ENCODE measurements around the gene IL4. TPM values are rescaled to one million over a fixed set of nuclear protein-coding genes. Genes with fewer than 3 reads are reported as not detected.
A peak's percentile ranks its signal among the peaks of the same experiment; 100 is the strongest.

The IL4 gene
- total RNA-seq, 1 donor from 2014 or later = not detected

GRCh38 chr5:132641241-132641723 lies 32.5 kb upstream of the IL4 start:
- H3K4me1 Mint-ChIP-seq (ENCODE audit: low read depth, unreplicated experiment) = peaks cover 1% of the 10 kb centered on the region
- H4K20me1 ChIP-seq (ENCODE audit: insufficient read depth, low read length) = no peaks in the 10 kb centered on the region
- H3K27me3 Mint-ChIP-seq (ENCODE audit: low read depth, unreplicated experiment) = no peaks in the 10 kb centered on the region
- no peak overlapping the region for H3K9ac ChIP-seq (ENCODE audit: low read length)
- no peak for TF ChIP-seq EZH2 (IDR thresholded peaks at IDR 0.05; ENCODE audit: insufficient read depth, low read length)
- no peak for TF ChIP-seq CTCF (IDR thresholded peaks at IDR 0.05; ENCODE audit: insufficient read depth, low read depth, low read length)
- no peak overlapping the region for H3K4me3 ChIP-seq (ENCODE audit: insufficient read depth, low read depth, low read length)
- H3K36me3 ChIP-seq (ENCODE audit: insufficient read depth, low read length) = peaks cover 16% of the 10 kb centered on the region
- no peak for DNase-seq (ENCODE audit: low read depth)
- H3K9me3 Mint-ChIP-seq (ENCODE audit: unreplicated experiment) = no peaks in the 10 kb centered on the region
- H3K36me3 Mint-ChIP-seq (ENCODE audit: low read depth, unreplicated experiment) = peaks cover 18% of the 10 kb centered on the region
- H3K4me1 ChIP-seq (ENCODE audit: insufficient read depth, low read length) = no peaks in the 10 kb centered on the region
- H2AFZ ChIP-seq (ENCODE audit: low read depth, low read length) = no peak overlapping the region
- H3K79me2 ChIP-seq (ENCODE audit: insufficient read depth, low read length) = no peaks in the 10 kb centered on the region
- H3K9me3 ChIP-seq (ENCODE audit: insufficient read depth, low read depth, low read length) = no peaks in the 10 kb centered on the region
- H3K27ac ChIP-seq (ENCODE audit: low read depth, low read length) = no peak overlapping the region
- no peak for FAIRE-seq
- H3K27ac Mint-ChIP-seq (ENCODE audit: unreplicated experiment) = peak overlapping the region; percentile 18
- no peak overlapping the region for H3K4me2 ChIP-seq (ENCODE audit: low read length)
- H3K4me3 Mint-ChIP-seq (ENCODE audit: unreplicated experiment) = no peak overlapping the region
- no peaks in the 10 kb centered on the region for H3K27me3 ChIP-seq (ENCODE audit: insufficient read depth, low read length)

GRCh38 chr5:132641841-132642240 lies 31.9 kb upstream of the IL4 start:
- H3K27ac Mint-ChIP-seq (ENCODE audit: unreplicated experiment) = no peak overlapping the region
- FAIRE-seq = no peak
- Histone ChIP-seq H3K79me2 (ENCODE audit: insufficient read depth, low read length) (no peaks in the 10 kb centered on the region), H4K20me1 (ENCODE audit: insufficient read depth, low read length) (no peaks in the 10 kb centered on the region), H3K4me1 (ENCODE audit: insufficient read depth, low read length) (no peaks in the 10 kb centered on the region), H3K9me3 (ENCODE audit: insufficient read depth, low read depth, low read length) (no peaks in the 10 kb centered on the region), H3K27ac (ENCODE audit: low read depth, low read length) (no peak overlapping the region), H3K36me3 (ENCODE audit: insufficient read depth, low read length) (peaks cover 16% of the 10 kb centered on the region), H3K9ac (ENCODE audit: low read length) (no peak overlapping the region), H3K4me2 (ENCODE audit: low read length) (no peak overlapping the region), H3K27me3 (ENCODE audit: insufficient read depth, low read length) (no peaks in the 10 kb centered on the region), H3K4me3 (ENCODE audit: insufficient read depth, low read depth, low read length) (no peak overlapping the region), H2AFZ (ENCODE audit: low read depth, low read length) (no peak overlapping the region)
- no peaks in the 10 kb centered on the region for H3K9me3 Mint-ChIP-seq (ENCODE audit: unreplicated experiment)
- H3K36me3 Mint-ChIP-seq (ENCODE audit: low read depth, unreplicated experiment) = peaks cover 18% of the 10 kb centered on the region
- no peak overlapping the region for H3K4me3 Mint-ChIP-seq (ENCODE audit: unreplicated experiment)
- DNase-seq (ENCODE audit: low read depth) = no peak
- TF ChIP-seq CTCF (IDR thresholded peaks at IDR 0.05; ENCODE audit: insufficient read depth, low read depth, low read length) (no peak), EZH2 (IDR thresholded peaks at IDR 0.05; ENCODE audit: insufficient read depth, low read length) (no peak)
- H3K27me3 Mint-ChIP-seq (ENCODE audit: low read depth, unreplicated experiment) = no peaks in the 10 kb centered on the region
- peaks cover 1% of the 10 kb centered on the region for H3K4me1 Mint-ChIP-seq (ENCODE audit: low read depth, unreplicated experiment)

DNA sequence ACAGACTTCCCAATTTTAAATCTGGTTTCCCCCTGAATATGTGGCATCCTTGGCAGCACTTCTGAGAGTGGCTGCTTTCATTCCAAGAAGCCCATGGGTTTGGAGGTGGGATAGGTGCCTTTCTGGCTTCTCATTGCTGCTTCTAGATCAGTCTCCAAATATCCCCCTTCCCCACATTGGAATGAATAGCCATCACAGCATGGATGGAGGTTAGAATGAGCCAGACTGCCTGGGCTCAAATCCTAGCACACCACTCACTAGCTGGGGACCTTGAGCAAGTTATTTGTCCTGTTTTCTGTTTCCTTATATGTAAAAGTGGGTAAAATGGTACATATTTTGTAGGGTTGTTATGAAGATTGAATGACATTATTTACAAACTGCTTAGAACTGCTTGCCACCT lies 29.6 kb upstream of the IL4 start:
- H3K4me3 Mint-ChIP-seq (ENCODE audit: unreplicated experiment) = no peak overlapping the region
- H3K4me1 Mint-ChIP-seq (ENCODE audit: low read depth, unreplicated experiment) = peaks cover 1% of the 10 kb centered on the region
- Histone ChIP-seq H3K27me3 (ENCODE audit: insufficient read depth, low read length) (peaks cover 2% of the 10 kb centered on the region), H3K4me3 (ENCODE audit: insufficient read depth, low read depth, low read length) (no peak overlapping the region), H4K20me1 (ENCODE audit: insufficient read depth, low read length) (no peaks in the 10 kb centered on the region), H3K4me2 (ENCODE audit: low read length) (no peak overlapping the region), H3K79me2 (ENCODE audit: insufficient read depth, low read length) (no peaks in the 10 kb centered on the region), H3K4me1 (ENCODE audit: insufficient read depth, low read length) (no peaks in the 10 kb centered on the region), H3K36me3 (ENCODE audit: insufficient read depth, low read length) (peaks cover 16% of the 10 kb centered on the region), H2AFZ (ENCODE audit: low read depth, low read length) (no peak overlapping the region), H3K27ac (ENCODE audit: low read depth, low read length) (no peak overlapping the region), H3K9me3 (ENCODE audit: insufficient read depth, low read depth, low read length) (no peaks in the 10 kb centered on the region), H3K9ac (ENCODE audit: low read length) (no peak overlapping the region)
- no peak for DNase-seq (ENCODE audit: low read depth)
- peaks cover 10% of the 10 kb centered on the region for H3K36me3 Mint-ChIP-seq (ENCODE audit: low read depth, unreplicated experiment)
- H3K27ac Mint-ChIP-seq (ENCODE audit: unreplicated experiment) = no peak overlapping the region
- FAIRE-seq = no peak
- H3K9me3 Mint-ChIP-seq (ENCODE audit: unreplicated experiment) = peaks cover 3% of the 10 kb centered on the region
- TF ChIP-seq CTCF (IDR thresholded peaks at IDR 0.05; ENCODE audit: insufficient read depth, low read depth, low read length) = no peak
- no peak for TF ChIP-seq EZH2 (IDR thresholded peaks at IDR 0.05; ENCODE audit: insufficient read depth, low read length)
- no peaks in the 10 kb centered on the region for H3K27me3 Mint-ChIP-seq (ENCODE audit: low read depth, unreplicated experiment)
